Astrocyte of the spinal cord (primary cell): Measurements from ENCODE around the gene PPP2R2D.

Experiments
- DNase-seq: peaks from one replicate; pipeline ENCODE4 v3.0.0; 2011; ENCODE audit warnings: low read depth, low spot score
- H3K4me3 ChIP-seq: 2 replicates; pipeline ENCODE4 v1.5.1; 2011; ENCODE audit warnings: low read depth, mild to moderate bottlenecking, low read length, moderate library complexity
- CTCF ChIP-seq: IDR thresholded peaks from 2 replicates; pipeline ENCODE4 v1.5.1; 2012; ENCODE audit warnings: low read depth, mild to moderate bottlenecking, low read length, inconsistent platforms
- in situ Hi-C: cut with HindIII; loops from 2 replicates; pipeline ENCODE4 v1.10.0; 2017; ENCODE audit warnings: low sequenced_read_pairs

PPP2R2D gene

GRCh38 chr10:131892806-131893675 is 7.8 kb upstream of the PPP2R2D start:
- H3K4me3 ChIP-seq = no peak overlapping the region
- DNase-seq = no peak
- no peak for TF ChIP-seq CTCF
- in situ Hi-C loops = no loop called here

DNA sequence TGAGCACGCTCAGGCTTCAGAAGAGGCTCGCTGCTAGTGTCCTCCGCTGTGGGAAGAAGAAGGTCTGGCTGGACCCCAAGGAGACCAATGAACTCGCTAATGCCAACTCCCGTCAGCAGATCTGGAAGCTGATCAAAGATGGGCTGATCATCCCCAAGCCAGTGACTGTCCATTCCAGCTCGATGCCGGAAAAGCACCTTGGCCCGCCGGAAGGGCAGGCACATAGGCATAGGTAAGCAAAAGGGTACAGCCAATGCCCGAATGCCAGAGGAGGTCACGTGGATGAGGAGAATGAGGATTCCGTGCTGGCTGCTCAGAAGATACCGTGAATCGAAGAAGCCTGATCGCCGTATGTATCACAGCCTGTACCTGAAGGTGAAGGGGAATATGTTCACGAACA is 5.7 kb upstream of the PPP2R2D start:
- TF ChIP-seq CTCF = no peak
- DNase-seq = no peak
- H3K4me3 ChIP-seq = no peak overlapping the region
- in situ Hi-C loops = no loop called here

- in situ Hi-C loops = no loop called here
- no peak for TF ChIP-seq CTCF
- no peak overlapping the region for H3K4me3 ChIP-seq
- DNase-seq = no peak
Observed at GRCh38 chr10:131896403-131896802, 4.4 kb upstream of the PPP2R2D start.

DNA sequence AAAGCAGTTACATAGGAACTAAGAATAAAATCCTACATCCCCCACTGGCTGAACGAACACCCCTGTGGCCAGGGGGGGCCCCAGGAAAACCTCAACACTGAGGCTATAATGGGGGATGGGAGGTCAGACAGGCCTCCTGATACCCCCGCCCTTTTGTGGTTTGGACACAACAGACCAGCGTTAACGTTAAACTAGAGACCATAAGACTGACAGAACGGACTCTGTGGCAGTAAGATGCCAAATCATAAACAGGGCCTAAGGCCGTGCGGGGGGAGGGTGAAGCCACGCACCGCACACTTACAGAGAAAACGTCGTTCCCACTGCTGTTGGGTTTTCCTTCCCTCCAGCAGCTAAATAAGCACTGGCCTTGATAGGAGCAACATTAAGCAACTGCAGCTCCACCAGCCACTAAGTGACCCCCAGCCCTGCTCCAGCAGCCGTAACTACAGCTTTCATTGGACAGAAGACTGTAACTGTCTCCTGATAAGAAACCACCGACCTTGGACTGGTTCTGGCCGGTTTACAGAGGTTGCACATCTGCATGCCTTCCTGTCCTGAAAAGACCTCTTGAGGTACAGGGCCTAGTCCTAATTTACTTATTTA is 3.4 kb upstream of the PPP2R2D start:
- no peak for TF ChIP-seq CTCF
- no peak overlapping the region for H3K4me3 ChIP-seq
- in situ Hi-C loops = no loop called here
- DNase-seq = no peak

DNA sequence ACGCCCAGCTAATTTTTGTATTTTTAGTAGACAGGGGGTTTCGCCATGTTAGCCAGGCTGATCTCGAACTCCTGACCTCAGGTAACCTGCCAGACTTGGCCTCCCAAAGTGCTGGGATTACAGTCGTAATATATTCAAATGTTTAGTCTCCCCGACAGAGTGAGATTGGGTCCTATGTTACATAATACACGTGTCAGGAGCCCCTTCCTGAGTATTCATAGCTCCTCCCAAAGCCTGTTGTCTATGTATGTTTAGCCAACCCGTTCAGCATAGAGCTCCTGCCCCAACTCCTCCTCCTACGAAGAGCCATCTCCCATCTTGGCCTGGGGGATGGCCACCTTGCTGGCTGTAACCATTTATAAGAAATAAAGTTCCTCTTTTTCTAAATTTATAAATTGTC is 2.7 kb upstream of the PPP2R2D start:
- H3K4me3 ChIP-seq = no peak overlapping the region
- in situ Hi-C loops = no loop called here
- TF ChIP-seq CTCF = no peak
- DNase-seq = no peak

DNA sequence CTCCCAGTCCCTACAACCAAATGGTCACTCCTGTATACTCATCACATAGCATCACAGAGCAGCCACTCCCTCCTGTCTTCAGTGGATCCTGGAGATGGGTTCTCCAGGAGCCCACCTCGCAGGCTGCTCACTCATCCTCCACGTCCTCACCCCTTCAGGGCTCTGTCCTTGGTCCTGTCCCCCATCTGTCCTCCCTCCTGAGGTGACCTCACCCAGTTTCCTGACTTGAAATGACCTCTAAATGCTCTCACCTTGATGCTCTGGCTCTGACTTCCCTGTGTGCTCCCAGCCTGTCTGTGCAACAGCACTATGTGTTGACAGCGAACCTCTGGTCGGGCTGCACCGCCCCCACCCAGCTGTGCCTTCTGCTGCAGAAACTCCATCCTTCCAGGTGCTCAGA is 2.1 kb upstream of the PPP2R2D start:
- no peak for TF ChIP-seq CTCF
- H3K4me3 ChIP-seq = no peak overlapping the region
- in situ Hi-C loops = no loop called here
- no peak for DNase-seq
